HepG2 (cell line): ENCODE results near the gene SLC22A7. TPM values are rescaled to one million over a fixed set of nuclear protein-coding genes. Genes with fewer than 3 reads are reported as not detected.

Experiments used
- ARID2 ChIP-seq: sonication (generic); formaldehyde crosslinking; IDR thresholded peaks from 2 replicates; pipeline ENCODE4 v1.8.1; 2022; ENCODE audit warnings: mild to moderate bottlenecking, missing genetic modification reagents, borderline replicate concordance
- EP300 ChIP-seq, 3 experiments: sonication (generic) in 1 of 3; formaldehyde crosslinking in 1 of 3; IDR thresholded peaks; 2 replicates each; pipeline versions ENCODE4 v1.5.1 to v1.6.1; 2011 to 2020; ENCODE audit warnings: low read depth in 2 of 3, low read length in 2 of 3, borderline replicate concordance in 1 of 3, improper control_type of control experiment in 1 of 3, mild to moderate bottlenecking in 1 of 3, missing genetic modification reagents in 1 of 3, moderate library complexity in 1 of 3
- GATAD2A ChIP-seq: IDR thresholded peaks from 2 replicates; pipeline ENCODE4 v1.6.1; 2016
- POLR2AphosphoS2 ChIP-seq: IDR thresholded peaks from 2 replicates; pipeline ENCODE4 v1.6.1; 2011; ENCODE audit warnings: low read depth, low read length, improper control_type of control experiment
- RFX1 ChIP-seq: fragments of 450-650 bp; IDR thresholded peaks from 2 replicates; pipeline ENCODE4 v1.6.1; 2017
- SMYD3 ChIP-seq: sonication (generic); formaldehyde crosslinking; IDR thresholded peaks from 2 replicates; pipeline ENCODE4 v1.8.1; 2023; ENCODE audit warnings: mild to moderate bottlenecking, missing genetic modification reagents
- SOX5 ChIP-seq: IDR thresholded peaks from 2 replicates; pipeline ENCODE4 v1.6.1; 2016; ENCODE audit warnings: borderline replicate concordance
- TEAD3 ChIP-seq: optimal IDR thresholded peaks from 2 replicates; pipeline ENCODE3; 2016; ENCODE audit warnings: borderline replicate concordance
- TFE3 ChIP-seq: IDR thresholded peaks from 2 replicates; pipeline ENCODE4 v1.6.1; 2016
- ZNF224 ChIP-seq: sonication (generic); formaldehyde crosslinking; IDR thresholded peaks from 2 replicates; pipeline ENCODE4 v1.5.0; 2020; ENCODE audit warnings: mild to moderate bottlenecking, missing genetic modification reagents
- ZNF644 ChIP-seq: IDR thresholded peaks from 2 replicates; pipeline ENCODE4 v1.6.1; 2016; ENCODE audit warnings: low read depth
- polyA plus RNA-seq, 8 experiments: library from polyadenylated mRNA; depleted of rRNA in 3 of 8; stranded (reverse) in 7 of 8; unstranded in 1 of 8; fragments of >200 nt; fragmentation: Illumina TruSeq in 4 of 8; extraction: Trizol in 4 of 8; gene quantifications; 2 replicates each; pipeline versions ENCODE4 v1.2.1 to v1.2.3, GENCODE V29; 2011 to 2016; ENCODE audit warnings: low read depth in 4 of 8, missing spikeins in 1 of 8, mixed read lengths in 1 of 8; ENCODE audit not compliant: insufficient read depth in 1 of 8
- total RNA-seq, 5 experiments: library from RNA; depleted of rRNA; stranded (reverse); fragments of >200 nt; fragmentation: Illumina TruSeq; extraction: Trizol; gene quantifications; 2 replicates each; pipeline ENCODE4 v1.2.3, GENCODE V29; 2016; ENCODE audit warnings: low read depth in 1 of 5
- TF ChIP-seq, protein P1 (sequence below): IDR thresholded peaks from 2 replicates; pipeline ENCODE4 v1.4.0; 2020; ENCODE audit warnings: mild to moderate bottlenecking, missing genetic modification reagents

Gene SLC22A7
- total and polyA plus RNA-seq, 2 of the 13 experiments (the other 11 are each of a cell fraction or from before 2014, with no cell fraction given), result 5.3 to 22.6 TPM

- TF ChIP-seq SMYD3 (0 out of 2 replicates have a peak, but pooled peaks have one; percentile 38), ARID2 (CRISPR knock-in tag) (0 out of 2 replicates have a peak, but pooled peaks have one; percentile 57), ZNF644 (CRISPR knock-in tag) (peak; percentile 71), POLR2AphosphoS2 (no peak), EP300 (IDR thresholded peaks at IDR 0.05; ENCODE audit: low read depth in 2 of 2, low read length in 2 of 2) (no peak), EP300 (CRISPR knock-in tag; IDR thresholded peaks at IDR 0.05; ENCODE audit: borderline replicate concordance) (peak; percentile 20; the same call in 1 of the 2 replicates), TEAD3 (CRISPR knock-in tag) (peak; percentile 63), SOX5 (CRISPR knock-in tag) (peak; percentile 14; the same call in 1 of the 2 replicates), TFE3 (CRISPR knock-in tag) (peak; percentile 46; the same call in 1 of the 2 replicates), RFX1 (no peak), ZNF224 (CRISPR knock-in tag) (no peak), GATAD2A (CRISPR knock-in tag) (peak; percentile 44; the same call in 1 of the 2 replicates)
- TF ChIP-seq, protein P1, sequence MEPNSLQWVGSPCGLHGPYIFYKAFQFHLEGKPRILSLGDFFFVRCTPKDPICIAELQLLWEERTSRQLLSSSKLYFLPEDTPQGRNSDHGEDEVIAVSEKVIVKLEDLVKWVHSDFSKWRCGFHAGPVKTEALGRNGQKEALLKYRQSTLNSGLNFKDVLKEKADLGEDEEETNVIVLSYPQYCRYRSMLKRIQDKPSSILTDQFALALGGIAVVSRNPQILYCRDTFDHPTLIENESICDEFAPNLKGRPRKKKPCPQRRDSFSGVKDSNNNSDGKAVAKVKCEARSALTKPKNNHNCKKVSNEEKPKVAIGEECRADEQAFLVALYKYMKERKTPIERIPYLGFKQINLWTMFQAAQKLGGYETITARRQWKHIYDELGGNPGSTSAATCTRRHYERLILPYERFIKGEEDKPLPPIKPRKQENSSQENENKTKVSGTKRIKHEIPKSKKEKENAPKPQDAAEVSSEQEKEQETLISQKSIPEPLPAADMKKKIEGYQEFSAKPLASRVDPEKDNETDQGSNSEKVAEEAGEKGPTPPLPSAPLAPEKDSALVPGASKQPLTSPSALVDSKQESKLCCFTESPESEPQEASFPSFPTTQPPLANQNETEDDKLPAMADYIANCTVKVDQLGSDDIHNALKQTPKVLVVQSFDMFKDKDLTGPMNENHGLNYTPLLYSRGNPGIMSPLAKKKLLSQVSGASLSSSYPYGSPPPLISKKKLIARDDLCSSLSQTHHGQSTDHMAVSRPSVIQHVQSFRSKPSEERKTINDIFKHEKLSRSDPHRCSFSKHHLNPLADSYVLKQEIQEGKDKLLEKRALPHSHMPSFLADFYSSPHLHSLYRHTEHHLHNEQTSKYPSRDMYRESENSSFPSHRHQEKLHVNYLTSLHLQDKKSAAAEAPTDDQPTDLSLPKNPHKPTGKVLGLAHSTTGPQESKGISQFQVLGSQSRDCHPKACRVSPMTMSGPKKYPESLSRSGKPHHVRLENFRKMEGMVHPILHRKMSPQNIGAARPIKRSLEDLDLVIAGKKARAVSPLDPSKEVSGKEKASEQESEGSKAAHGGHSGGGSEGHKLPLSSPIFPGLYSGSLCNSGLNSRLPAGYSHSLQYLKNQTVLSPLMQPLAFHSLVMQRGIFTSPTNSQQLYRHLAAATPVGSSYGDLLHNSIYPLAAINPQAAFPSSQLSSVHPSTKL (CRISPR knock-in tag), result 0 out of 2 replicates have a peak, but pooled peaks have one; percentile 29
- TF ChIP-seq, all 625 proteins: peak for 23
These were observed 30.5 kb downstream of the SLC22A7 start (continued) for GRCh38 chr6:43328528-43328927.
